NT2/D1 (cell line): ENCODE measurements around the gene CAMK1D.

Experiments
- YY1 ChIP-seq: IDR thresholded peaks from 2 replicates; pipeline ENCODE4 v1.6.1; 2011; ENCODE audit not compliant: insufficient read length, insufficient read depth
- ZNF274 ChIP-seq: IDR thresholded peaks from 2 replicates; pipeline ENCODE4 v1.6.1; 2011; ENCODE audit warnings: mild to moderate bottlenecking, low read depth, low read length

- TF ChIP-seq YY1: no peak
- TF ChIP-seq ZNF274: no peak
Observed at GRCh38 chr10:12509016-12509793, 159.9 kb downstream of the CAMK1D start.
